Fibroblast of mammary gland (primary cell): ENCODE data around the gene BAK1.

Experiments used
- DNase-seq: peaks from one replicate; pipeline ENCODE4 v3.0.0-alpha.2; 2010; ENCODE audit warnings: low read depth
- H3K4me3 ChIP-seq: 2 replicates; pipeline ENCODE4 v1.5.1; 2011; ENCODE audit warnings: low read depth, mild to moderate bottlenecking, low read length, moderate library complexity; ENCODE audit not compliant: control insufficient read depth
- TF ChIP-seq, protein P1 (sequence below): conservative IDR thresholded peaks from 2 replicates; pipeline ENCODE4 v1.5.1; 2011; ENCODE audit warnings: low read depth, low read length, inconsistent platforms; ENCODE audit not compliant: control insufficient read depth, insufficient read depth

Gene BAK1

DNA sequence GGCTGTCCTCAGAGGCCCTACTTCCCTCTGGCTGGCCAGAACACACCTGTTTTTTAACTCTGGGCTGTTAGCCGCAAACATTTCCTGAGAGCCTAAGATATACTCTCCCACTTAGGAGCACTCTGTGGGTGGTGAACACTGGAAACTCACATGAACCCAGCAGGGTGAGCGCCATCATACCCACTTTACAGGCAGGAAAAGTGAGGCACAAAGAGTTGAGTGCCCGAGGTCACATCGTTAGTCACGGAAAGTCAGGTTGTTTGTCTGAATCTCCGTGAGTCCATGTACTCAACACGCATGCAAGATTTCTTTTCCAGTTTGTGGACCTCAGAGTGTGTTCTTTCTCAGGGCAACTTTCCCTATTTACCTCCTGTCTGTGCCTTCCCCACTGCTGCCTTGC lies 1.9 kb downstream of the BAK1 start:
- TF ChIP-seq, protein P1, sequence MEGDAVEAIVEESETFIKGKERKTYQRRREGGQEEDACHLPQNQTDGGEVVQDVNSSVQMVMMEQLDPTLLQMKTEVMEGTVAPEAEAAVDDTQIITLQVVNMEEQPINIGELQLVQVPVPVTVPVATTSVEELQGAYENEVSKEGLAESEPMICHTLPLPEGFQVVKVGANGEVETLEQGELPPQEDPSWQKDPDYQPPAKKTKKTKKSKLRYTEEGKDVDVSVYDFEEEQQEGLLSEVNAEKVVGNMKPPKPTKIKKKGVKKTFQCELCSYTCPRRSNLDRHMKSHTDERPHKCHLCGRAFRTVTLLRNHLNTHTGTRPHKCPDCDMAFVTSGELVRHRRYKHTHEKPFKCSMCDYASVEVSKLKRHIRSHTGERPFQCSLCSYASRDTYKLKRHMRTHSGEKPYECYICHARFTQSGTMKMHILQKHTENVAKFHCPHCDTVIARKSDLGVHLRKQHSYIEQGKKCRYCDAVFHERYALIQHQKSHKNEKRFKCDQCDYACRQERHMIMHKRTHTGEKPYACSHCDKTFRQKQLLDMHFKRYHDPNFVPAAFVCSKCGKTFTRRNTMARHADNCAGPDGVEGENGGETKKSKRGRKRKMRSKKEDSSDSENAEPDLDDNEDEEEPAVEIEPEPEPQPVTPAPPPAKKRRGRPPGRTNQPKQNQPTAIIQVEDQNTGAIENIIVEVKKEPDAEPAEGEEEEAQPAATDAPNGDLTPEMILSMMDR: no peak
- no peak for DNase-seq

DNA sequence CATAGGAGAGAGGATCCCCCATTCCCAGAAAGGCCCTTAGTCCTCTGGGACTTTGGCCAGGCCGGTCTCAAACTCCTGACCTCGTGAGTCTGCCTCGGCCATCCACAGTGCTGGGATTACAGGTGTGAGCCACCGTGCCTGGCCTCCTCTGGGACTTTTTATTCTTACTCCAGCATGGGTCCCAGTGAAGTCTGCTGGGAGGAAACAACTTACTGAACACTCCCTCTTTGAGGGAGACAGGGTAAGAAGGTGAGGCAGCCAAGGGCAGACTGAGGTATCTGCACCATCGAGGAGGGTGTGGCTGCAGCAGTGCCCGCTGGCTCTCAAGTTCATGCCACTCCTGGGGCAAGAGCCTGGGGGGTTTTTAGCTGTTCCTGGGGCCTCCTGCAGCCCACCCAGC lies 2.4 kb downstream of the BAK1 start:
- no peak for DNase-seq
- TF ChIP-seq, protein P1: no peak
- no peak overlapping the region for H3K4me3 ChIP-seq

More for the DNA sequence above, 1.9 kb downstream of the BAK1 start:
- H3K4me3 ChIP-seq: no peak overlapping the region

DNA sequence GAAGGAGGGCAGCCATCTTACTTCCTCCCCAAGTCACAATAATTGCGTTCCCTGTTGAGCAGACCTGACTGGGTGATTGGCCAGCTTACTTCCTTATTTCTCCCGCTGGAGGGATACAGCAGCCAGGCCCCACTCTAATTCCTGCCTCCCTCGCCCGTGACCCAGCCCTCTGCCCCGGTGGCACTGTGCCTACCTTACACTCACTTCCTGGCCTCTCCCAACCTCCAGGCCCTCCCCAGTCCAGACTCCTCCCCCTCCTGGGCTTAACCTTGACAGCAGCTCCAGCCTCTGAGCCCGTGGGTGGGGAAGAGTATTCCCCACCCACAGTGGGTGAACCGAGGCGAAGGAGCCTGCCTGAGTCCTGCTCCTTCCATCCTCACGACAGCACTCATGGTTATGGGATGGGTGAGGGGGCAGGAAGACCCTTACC lies 3.0 kb downstream of the BAK1 start:
- DNase-seq: peak; percentile 18
- no peak overlapping the region for H3K4me3 ChIP-seq
- TF ChIP-seq, protein P1: no peak

DNA sequence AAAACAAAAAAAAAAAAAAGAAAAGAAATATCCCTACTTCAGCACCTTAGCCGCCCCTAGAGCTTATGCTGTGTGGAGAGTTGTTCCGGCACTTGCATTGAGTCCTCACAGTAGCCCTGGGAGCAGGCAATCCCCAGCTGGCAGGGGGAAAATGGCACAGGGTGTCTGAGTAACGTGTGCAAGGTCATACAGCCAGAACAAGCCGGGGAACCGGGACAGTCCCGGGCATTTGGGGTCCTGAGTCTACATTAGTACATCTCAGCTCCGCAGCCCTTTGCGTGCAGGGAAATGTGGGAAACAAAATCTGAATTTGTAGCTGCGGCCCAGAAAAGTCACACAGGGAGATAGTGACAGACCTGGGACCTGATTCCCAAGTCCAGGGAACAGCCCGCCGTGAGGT lies 3.4 kb downstream of the BAK1 start:
- TF ChIP-seq, protein P1: no peak
- no peak overlapping the region for H3K4me3 ChIP-seq
- DNase-seq: no peak

DNA sequence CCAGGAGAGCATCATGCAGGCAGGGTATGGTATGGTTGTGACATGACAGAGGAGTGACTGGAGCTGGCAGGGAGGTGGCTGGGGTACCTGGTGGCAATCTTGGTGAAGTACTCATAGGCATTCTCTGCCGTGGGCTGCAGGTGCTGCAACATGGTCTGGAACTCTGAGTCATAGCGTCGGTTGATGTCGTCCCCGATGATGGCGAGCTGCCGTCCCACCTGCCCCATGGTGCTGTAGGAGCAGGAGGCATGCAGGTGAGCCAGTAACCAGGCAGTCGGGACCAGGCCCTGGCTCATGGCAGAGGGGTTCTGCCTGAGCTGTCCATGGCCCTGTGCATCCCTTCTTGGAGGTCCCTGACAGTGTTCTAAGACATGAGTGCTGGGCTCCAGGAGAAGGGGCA lies 4.9 kb downstream of the BAK1 start:
- TF ChIP-seq, protein P1: no peak
- H3K4me3 ChIP-seq: no peak overlapping the region

DNA sequence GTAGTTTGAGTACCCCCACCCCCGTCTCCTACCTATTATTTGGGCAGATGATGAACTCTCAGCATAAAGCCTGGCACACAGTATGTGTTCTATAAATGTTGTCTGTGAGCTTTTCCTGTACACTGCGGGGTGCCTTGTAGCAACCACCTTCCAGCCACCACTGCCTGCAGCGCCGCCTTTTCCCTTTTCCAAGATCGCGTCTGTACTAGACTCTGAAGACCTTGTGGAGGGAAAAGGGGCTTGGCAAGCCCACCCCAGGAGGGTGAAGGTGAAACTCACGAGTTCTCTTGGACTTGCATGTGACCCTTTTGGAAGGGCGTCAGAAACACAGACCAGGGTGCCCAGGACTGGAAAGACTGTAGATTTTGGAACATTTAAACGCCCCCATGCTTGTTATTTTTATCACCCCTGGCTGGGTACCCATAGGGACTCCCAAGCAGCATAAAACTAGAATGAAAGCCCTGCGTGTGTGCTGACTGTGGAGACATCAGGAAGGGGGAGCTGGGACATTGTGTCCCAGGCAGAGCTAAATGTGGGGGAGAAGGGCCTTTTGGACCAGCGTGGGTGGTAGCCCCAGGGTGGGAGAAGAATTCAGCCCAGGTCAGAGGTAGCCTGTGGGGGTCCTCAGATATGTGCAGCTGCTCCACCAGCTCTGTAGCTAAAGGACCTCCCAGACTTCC lies 8.3 kb downstream of the BAK1 start:
- peak overlapping the region; percentile 69 for H3K4me3 ChIP-seq
- TF ChIP-seq, protein P1: no peak

More for the DNA sequence above, 4.9 kb downstream of the BAK1 start:
- DNase-seq: no peak

More for the DNA sequence above, 8.3 kb downstream of the BAK1 start:
- no peak for DNase-seq
